ENCODE measurements around the gene CD28.
"Not testable (repeated sequence)": the region's sequence is repeated elsewhere in the genome, so short reads cannot be mapped to it uniquely, and the experiment has no call there.

CD28 gene

DNA sequence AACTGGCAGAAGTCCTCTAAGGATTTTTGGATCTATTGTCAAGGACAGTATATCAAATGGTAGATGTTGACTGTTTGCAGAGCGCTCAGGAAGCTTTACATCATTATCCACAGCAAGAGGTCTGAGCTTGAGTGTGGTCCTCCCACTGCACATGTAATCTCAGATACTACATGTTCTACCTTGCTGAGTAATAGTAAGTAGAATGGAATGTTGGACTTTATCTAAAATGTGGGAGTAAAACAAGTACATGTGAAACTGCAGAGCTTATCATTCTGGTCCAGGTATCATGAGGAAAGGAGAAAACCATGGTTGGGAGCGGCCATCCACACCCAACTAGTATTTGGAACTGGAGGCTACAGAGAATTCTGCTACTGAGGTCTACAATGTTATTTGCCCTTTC lies 19.3 kb upstream of the CD28 start:
- peak; percentile 14 for DNase-seq (ENCODE audit: low read depth)

DNA sequence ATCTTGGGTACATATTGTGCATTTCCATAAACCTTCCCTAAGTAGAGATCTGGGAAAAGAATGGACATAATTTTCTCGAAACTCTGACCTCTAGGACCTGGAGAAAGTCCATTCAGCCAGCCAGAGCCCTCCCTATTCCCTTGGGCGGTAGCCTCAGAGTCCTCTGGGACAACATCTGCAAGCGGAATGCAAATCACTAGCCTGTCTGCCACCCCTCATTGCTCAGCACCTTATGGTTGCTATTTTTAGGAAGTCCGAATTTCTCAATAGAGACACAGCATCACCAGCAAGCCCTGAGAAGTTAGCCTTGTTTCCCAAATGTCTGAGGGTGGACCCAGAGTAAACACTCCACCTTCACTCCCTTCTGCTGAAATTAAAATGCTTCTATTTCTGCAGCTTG lies 17.6 kb upstream of the CD28 start:
- peak; percentile 58 for DNase-seq (ENCODE audit: low read depth)

DNA sequence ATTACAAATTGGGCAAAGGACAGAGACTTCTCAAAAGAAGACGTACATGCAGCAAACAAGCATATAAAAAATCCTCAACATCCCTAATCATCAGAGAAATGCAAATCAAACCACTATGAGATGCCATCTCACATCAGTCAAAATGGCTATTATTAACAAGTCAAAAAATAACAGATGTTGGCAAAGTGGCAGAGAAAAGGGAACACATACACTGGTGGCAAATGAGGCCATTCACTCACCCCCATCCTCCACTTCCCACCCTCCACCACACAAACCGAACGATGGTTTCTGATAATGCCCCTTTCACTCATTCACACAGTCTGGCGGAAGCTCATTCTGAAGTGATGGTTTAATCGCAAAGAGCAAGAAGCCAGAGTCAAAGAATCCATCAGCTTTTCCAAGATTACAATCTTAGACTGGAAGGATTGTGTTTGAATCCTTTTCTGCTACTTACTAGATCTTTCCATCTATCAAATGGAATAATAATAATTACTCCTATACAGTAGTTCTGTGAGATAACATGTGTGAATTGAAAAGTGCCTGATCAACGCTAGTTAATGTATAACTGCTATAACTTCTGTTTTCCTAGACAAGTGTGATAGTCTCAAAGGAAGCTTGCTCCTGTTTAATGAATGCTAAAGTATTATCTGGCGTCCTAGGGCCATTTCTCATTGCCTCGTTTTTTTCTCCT lies 16.9 kb upstream of the CD28 start:
- no peak for DNase-seq (ENCODE audit: low read depth)

DNA sequence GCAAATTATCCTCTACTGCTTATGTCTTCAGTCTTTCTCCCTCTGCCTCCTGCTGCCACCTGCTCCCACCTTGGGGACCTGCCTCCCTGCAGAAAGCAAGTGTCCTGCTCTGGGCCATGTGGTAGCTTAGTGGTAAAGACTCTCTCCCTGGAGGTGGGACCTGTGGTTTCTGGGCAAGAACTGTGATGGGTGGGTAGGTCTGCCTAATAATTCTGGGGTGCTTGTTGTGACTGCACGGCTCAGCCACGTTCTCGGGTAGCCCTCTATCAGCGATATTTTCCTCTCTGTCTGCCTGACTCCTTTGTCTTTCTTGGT lies 16.4 kb upstream of the CD28 start:
- DNase-seq (ENCODE audit: low read depth) = no peak

DNA sequence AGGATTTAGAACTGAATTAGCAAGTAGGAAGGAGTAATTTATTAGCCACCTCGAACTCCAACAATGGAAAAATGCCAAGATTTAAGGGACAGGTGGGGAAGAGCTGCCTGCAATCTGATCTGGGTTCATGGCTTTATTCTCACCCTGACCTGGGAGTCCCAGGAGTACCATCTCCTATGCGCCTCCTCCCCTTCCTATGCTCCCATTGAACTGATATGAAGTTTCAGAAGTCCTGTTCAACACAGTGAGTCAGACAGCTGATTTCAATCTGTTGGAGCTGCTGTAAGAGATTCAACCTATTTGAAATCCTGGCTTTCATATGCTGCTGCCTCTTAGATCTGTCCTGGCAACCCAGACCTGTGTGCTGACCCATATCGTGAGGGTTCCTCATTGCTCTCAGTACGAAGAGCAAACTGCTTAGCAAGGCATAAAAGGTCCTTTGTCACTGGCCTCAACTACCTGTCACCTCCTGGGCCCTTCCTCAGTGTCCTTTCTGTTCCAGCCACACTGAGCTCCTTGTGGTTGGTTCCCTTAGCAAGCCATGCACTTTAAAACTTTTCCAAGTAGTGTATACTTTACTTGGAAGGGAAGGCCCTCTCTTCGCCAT lies 15.9 kb upstream of the CD28 start:
- peak; percentile 19 for DNase-seq (ENCODE audit: low read depth)

DNA sequence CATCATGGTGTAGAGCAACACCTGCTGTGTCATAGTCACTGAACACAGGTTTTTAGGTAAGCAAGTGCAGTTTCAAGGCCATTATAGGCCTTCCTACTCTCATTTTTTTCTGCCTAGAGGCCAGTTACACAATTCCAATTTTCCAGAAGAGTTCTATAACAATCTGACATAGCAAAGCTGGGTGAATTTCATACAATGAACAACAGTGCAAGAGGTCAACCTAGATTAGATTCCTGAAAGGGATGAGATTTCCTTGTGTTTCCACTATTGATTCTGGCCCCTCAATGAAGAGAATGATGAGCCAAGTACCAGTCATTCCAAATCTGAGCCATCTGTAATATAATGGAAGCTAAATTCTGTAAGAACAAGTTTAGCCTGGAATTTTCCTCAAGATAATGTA lies 15.3 kb upstream of the CD28 start:
- DNase-seq (ENCODE audit: low read depth) = no peak

DNA sequence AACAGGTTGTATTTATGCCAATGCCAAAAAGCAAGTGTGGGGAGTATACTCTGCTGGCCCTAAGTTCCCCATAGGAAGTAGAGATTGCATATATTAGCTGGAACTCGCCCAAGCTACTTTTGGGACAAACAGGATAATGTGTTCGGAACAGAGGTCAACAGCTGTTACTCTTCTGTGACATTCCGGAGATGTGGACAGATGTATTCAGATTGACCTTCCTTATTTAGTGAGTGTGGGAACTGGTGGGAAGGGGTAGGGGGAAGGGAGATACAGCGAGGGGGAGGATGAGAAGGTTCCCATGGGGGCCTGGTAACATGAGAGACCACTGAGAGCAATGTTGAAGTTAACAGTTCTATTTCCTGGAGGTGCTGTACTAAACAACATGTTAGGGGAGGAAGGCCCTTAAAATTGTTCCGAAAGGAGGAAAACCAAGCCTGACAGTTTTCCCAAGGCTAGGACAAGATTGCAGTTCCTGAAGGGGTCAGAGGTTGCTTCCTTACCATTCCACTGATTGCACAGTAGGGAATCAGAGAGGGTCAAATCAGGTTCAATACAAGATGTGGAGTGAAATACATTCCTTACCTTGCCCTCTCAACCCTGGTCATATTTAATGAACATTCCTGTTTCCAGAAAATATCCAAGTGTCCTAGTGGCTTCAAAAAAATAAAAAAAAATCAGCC lies 14.3 kb upstream of the CD28 start:
- no peak for DNase-seq (ENCODE audit: low read depth)

DNA sequence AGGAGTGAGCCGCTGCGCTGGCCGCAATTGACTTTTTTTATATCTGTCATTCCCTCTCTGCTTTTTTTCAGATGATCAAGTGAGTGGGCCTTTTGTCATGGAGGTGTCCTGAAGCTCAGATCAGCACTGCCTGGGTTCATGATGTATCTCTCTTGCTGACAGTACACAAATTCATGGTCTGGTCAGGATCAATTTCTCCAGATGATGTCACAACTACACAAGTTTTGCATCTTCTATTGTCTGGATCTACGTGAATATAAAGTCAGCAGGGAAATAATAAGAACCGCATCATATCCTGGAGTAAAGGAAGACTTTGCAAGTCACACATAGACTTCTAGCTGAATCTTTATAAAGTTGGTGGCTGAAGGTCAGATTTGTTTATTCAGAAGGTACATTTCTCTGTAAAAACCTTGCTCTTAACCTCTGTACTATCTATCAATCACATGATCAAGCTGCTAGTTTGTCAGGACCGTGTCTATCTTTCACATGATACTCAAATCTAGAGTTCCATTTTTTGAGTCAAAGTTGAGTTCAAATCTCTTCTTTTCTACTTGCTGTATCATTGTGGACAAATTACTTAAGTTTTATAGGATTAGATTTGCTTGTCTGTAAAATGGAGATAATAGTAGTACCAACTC lies 13.1 kb upstream of the CD28 start:
- DNase-seq (ENCODE audit: low read depth) = no peak

DNA sequence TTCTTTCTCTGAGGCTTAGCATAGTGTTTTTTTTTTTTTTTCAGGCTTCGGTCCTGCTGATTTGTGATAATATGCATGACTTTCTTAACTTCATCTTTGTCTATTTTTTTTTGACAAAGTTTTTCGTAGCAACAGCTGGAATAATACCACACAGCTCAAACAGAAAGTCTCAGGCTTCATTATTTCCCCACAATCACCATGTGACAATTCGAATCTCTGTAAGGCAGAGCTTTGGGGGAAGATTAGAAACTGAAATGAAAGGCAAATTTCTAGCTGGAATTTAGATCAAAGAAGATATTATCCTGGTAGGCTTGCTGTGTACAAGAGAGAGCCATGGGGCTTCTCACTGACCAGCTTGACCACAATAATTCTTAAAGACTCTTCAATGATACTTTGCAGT lies 12.2 kb upstream of the CD28 start:
- DNase-seq (ENCODE audit: low read depth) = no peak

DNA sequence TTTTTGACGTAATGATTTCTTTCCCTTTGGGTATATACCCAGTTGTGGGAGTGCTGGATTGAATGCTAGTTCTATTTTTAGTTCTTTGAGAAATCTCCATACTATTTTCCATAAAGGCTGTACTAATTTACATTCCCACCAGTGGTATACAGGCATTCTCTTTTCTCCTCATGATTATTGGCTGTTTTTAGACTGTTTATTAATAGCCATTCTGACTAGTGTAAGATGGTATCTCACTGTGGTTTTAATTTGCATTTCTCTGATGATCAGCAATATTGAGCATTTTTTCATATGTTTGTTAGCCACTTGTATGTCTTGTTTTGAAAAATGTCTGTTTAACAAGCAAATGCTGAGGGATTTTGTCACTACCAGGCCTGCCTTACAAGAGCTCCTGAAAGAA lies 9.2 kb upstream of the CD28 start:
- no peak for DNase-seq (ENCODE audit: low read depth)

DNA sequence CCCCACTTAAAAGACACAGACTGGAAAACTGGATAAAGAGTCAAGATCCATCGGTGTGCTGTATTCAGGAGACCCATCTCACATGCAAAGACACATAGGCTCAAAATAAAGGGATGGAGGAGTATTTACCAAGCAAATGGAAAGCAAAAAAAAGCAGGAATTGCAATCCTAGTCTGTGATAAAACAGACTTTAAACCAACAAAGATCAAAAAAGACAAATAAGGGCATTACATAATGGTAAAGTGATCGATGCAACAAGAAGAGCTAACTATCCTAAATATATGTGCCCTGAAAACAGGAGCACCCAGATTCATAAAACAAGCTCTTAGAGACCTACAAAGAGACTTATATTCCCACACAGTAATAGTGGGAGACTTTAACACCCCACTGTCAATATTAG lies 8.7 kb upstream of the CD28 start:
- not testable (repeated sequence) for DNase-seq (ENCODE audit: low read depth)

DNA sequence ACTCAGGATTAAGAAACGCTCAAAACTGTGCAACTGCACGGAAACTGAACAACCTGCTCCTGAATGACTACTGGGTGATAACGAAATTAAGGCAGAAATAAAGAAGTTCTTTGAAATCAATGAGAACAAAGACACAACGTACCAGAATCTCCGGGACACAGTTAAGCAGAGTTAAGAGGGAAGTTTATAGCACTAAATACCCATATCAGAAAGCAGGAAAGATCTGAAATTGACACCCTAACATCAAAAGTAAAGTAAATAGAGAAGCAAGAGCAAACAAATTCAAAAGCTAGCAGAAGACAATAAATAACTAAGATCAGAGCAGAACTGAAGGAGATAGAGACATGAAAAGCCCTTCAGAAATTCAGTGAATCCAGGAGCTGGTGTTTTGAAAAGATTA lies 8.0 kb upstream of the CD28 start:
- not testable (repeated sequence) for DNase-seq (ENCODE audit: low read depth)

DNA sequence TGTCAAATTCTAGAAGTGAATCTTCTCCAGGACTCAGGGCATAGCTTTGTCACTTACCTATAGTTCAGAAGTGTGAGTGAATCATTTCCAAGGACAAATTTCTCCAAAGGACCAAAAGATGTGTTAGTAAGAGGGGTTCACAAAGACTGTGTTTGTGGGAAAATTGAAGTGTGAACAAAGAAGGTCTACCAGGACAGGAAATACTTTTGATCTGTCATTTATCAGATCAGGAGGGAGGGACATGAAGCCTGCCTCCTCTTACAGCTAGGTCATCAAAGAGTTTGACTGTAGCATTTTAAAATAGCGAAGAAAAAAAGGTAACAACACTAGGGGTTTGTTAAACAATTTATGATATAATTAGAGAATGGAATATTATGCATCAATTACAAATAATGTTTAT lies 2.0 kb upstream of the CD28 start:
- DNase-seq (ENCODE audit: low read depth) = no peak

DNA sequence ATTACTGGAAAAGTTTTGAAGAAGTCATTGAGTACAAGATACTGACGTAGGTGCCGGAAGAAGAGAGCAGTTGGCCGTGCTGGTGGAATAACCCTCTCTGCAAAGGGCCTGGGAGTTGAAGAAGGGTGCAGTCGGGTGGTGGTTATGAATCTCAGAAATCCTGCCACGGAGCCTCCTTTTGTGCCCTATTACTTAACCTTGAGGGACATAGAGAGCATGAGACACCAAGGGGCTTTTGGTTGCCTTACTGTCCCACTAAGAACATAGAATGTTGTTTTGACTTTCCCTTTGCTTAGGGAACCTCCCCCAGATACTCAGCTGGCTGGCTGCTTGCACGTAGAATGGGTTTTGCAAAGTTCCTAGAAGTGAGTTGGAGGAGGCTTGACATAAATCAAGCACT lies 1.3 kb upstream of the CD28 start:
- no peak for DNase-seq (ENCODE audit: low read depth)

DNA sequence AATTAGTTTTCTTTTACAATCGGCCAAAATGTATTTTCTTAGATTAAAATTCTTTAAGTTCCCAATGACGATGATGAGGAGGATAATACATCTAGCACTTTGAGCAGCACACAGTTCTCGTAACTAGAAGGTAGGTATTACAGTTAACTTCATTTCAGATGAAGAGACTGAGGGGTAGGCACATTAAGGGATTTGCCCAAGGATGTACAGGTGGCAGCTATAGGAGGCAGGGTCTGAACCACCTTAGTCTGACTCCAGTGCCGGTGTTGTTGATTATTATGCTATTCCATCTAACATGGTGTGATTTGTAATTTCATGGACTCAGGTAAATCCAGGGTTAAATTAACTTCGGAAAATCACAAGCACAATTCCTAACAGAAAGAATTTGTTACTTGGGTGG lies 1.1 kb downstream of the CD28 start:
- no peak for DNase-seq (ENCODE audit: low read depth)

DNA sequence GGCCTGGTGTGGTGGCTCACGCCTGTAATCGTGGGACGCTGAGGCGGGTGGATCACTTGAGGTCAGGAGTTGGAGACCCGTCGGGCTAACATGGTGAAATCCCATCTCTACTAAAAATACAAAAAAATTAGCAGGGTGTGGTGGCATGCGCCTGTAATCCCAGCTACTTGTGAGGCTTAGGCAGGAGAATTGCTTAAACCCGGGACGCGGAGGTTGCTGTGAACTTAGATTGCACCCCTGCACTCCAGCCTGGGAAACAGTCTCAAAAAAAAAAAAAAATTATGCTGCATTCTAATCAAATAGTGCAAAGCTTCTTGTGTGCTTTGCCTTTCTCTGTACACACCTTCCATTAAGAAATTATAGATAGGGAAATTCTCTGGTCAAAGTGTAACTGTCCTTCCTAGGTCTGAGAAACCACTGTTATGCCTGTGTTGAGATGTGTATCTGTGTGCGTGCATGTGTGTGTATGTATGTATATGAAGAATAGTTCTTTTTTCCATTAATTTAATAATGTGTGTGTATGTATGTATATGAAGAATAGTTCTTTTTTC lies 2.5 kb downstream of the CD28 start:
- DNase-seq (ENCODE audit: low read depth) = no peak

DNA sequence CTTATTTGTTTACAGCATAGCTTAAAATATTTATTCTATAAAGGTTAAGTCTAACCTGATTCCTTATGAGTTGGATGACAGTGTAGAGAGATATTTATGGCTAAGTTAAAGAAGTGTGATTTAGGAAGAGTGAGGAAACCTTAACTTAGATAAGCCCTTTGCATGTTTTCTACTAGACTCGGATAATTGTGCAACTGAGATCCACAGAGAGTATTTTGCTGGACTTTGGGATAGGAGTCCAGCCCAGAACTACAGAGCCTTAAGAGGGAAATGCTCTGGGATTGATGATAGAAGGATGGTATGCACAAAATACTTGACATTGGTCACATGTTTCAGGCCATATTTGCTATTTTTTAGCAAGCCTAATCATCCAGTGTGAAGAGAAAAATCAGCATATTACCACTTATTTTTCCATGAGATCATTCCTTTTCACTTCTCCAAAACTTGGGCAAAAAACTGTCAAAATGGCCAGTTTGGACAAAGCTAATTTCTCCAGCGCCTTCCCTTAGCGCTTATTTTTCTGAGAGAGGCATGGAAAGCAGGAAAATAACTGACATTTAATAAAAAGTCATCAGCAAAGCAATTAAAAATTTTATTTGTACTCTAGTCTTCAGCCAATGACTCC lies 3.1 kb downstream of the CD28 start:
- no peak for DNase-seq (ENCODE audit: low read depth)

DNA sequence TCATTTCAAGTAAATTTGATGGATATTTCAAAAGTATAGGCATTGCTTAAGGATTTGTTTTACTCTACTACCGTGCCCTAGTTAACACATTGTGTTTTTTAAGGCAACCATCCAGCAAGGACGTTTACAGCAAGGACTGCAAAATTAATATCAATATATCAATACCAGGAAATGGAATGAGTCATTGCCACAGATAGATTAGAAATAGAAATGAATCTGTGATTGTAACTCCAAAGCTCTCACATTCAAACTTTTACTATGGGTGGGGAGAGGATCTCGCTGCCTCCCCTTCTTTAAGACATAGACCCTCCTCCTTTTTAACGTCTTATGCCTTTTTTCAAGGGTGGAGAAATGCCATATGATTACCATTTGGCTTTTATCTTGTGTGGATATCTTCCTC lies 3.8 kb downstream of the CD28 start:
- DNase-seq (ENCODE audit: low read depth) = no peak

DNA sequence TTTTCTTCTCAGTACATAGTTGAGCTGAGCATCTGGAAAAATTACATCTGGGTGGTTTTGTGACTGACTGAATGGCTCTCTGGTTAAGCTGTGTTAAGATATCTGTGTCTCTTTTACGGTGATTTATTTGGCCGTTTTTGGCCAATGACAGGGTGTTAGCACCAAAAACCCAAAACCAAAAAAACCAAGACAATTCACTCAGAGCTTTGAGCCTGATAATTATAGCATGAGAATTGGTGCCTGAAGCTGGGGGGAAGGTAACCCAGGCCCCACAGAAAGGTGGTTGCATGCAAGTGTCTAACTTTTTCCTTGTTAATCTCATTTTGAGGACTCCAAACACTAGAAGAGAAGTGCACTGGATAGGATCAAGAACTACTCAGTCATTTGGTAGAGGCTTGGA lies 4.5 kb downstream of the CD28 start:
- DNase-seq (ENCODE audit: low read depth) = no peak

DNA sequence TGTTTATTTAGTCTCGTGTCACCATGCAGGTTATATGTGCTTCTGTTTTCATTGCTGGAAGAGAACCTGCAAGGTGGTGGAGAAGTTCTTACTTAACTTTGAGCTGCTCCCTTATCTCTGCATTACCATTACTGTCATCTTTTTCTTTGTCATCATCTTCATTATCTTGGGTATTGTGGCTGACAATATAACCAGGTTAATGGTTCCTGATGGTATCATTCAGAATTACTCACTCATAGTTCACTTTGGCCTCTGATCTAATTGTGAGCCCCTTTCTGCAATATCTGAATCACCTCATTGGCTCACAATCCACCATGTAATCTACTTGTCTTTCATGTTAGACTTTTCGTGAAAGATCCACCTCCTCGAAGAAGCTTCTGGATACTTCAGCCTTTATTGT lies 5.0 kb downstream of the CD28 start:
- no peak for DNase-seq (ENCODE audit: low read depth)

DNA sequence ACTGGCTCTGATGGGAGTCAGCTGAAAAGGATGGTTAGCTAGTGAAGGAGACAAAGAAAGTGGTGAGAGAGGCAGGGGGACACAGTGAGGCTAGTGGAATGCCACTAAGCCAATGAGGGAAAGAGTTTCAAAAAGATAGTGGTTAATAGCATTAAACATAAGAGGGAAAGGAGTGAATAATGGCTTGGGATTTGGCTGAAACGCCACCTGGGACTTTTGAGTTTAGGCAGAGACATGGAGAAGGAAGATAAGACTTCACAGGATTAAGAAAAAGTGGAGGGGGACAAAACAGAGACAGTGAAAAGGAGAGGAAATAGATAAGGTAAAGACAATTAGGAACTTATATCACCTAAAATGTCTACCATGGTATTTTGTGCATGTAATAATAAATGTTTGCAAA lies 6.9 kb downstream of the CD28 start:
- no peak for DNase-seq (ENCODE audit: low read depth)

DNA sequence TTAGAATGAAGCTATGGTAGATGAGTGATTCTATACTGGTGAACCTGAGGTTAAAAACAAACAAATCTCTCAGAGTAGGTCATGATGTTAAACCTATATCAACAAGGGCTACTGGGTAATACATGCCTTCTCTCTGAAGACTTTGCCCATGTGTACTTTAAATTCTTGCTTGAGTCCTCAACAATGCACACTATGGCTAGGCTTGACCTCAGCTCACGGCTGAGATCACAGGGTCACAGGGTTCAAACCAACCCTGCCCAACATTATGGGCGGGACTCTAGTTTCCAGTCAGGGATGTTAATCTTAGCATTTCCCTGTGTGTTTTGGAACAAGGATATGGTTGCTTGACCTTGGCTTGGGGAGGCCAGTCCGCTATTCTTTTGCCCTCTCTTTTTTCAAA lies 7.7 kb downstream of the CD28 start:
- DNase-seq (ENCODE audit: low read depth) = no peak

DNA sequence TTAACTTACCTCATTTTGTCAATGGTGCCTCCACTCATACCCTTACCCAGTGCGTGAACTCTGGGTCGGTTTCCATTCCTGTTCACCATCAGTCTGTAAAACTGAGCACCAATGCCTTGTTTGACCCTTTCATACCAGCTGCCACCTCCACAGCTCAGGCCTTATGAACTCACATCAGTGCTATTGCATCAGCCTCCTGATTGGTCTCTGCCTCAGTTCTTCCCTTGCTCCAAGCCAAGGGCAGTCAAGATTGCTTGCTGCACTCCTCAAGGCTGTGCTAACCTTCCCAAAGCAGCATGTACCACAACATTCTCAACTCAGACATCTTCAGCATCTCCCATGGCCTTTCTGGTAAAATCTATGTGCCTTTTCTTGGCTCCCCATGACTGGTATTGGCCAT lies 9.3 kb downstream of the CD28 start:
- no peak for DNase-seq (ENCODE audit: low read depth)

Measured in ELR (cell line).